Femur (tissue), 1 donor: ENCODE measurements around the gene BTBD9.
"Not testable (repeated sequence)": the region's sequence is repeated elsewhere in the genome, so short reads cannot be mapped to it uniquely, and the experiment has no call there.

Source experiments
- DNase-seq: peaks from one replicate; pipeline ENCODE4 v3.0.0-alpha.2; 2017

The BTBD9 gene

DNA sequence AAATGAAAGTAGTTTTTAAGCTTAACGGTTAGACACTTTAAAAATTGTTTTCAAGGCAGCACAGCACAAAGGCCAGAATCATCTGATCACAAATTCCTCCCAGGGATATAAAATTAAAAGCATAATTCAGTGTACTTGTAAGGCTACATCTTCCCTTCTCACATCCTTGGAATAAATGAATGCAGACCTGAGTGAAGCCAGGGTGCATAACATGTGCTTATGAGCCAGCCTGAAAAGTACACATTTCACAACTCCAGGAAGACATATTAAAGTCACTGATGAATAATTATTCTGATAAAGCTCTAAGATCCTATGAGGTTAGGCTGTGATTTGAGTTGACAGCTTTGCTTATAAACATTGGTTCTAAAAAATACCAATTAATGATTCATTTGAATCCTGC, 163.6 kb downstream of the BTBD9 start:
- DNase-seq, result no peak

GRCh38 chr6:38470548-38470947, 169.2 kb downstream of the BTBD9 start:
- no peak for DNase-seq

DNA sequence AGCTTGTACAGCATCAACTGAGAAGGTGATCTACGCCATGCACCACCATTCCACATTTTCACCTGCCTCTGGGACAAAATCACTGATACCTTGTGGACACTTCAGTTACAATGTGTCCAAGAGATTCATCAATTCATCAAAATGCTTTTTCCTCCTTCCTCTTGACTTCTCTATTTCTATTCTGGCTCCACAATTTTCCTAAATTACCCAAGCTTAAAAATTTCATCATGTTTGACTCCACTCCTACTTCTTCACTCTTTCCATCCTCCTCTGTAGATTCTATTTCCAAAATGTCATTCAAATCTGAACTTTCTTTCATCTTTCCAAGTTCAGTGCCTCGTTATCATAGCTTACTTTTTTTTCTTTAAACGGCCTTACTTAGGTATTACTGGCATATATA, 172.2 kb downstream of the BTBD9 start:
- no peak for DNase-seq

GRCh38 chr6:38460186-38460585, 179.5 kb downstream of the BTBD9 start:
- DNase-seq, result no peak

GRCh38 chr6:38459291-38459690, 180.4 kb downstream of the BTBD9 start:
- DNase-seq, result no peak

GRCh38 chr6:38453861-38454260, 185.9 kb downstream of the BTBD9 start:
- DNase-seq, result no peak

DNA sequence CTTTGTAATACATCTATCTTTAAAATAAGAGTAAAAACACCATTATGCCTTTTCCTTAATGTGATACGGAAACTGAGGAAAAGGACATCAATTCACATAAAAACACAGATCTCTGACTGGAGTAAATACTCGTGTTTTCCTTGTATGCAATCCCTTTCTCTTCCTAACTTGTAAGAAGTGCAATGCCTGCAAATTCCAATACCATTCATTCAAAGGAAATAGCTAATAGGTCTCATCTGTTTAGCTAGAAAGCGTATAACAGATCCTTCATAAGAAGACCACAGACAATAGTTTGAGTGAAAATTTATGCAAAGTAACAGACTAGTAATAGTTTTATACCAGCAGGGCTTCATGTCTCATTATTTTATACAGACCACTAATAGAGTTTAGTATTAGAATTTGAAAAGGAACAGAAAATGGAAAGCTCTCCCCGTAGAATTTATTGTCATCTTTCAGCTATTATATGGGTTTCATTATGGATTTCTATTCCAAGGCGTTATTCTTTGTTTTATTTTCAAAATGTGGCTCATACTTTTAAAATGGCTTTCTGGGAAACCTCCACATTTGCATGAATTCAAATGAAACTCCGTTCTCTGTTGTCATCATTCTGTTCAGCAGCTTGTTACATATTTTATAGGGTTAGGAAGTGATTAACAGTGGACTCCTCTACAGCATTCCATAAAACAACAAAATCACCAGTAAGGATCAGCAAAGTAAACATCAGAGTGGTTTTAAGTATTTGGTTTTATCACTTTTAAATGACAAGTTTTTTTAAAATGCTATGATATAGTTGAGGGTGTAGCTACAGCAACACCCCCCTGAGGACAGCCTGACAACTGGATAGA, 186.7 kb downstream of the BTBD9 start:
- no peak for DNase-seq

- DNase-seq, result no peak
Measured at GRCh38 chr6:38450717-38451116, 189.0 kb downstream of the BTBD9 start.

DNA sequence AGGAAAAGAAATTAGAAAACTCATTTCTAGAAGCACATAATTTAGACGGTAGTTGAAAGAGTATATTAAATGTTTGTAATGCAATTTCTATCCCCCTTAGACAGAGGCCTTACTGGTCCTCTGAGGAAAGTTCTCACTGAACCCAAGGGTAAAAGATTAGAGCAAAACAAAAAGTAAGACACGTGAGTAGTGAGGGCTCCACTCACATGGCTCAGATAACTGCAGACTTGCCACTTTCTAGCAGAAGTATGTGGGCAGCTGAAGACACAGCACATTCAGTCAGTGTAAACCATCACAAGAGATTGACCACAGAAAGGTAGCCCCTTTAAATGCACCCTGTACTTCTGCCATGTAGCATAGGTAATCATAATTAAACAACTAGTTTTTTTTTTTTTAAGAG, 193.8 kb downstream of the BTBD9 start:
- DNase-seq, result no peak

DNA sequence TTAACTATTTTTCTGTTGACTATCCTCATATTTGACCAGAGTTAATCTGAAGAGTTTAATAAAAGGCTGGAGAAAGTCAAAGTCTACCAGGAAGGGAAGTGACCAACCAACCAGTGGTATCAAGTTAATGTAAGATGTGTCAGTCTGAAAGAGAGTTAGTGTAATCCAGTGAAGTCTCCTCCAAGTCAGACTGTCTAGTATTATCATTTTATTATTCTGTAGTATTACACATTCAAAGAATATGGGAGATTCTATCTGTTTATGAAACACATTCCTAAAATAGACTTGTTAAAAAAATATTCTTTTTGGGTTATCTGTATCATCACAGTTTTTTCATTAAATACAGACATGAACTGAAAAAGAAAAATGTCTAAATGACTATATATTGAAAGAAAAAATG, 194.4 kb downstream of the BTBD9 start:
- DNase-seq, result no peak

GRCh38 chr6:38443352-38444144, 196.2 kb downstream of the BTBD9 start:
- no peak for DNase-seq

DNA sequence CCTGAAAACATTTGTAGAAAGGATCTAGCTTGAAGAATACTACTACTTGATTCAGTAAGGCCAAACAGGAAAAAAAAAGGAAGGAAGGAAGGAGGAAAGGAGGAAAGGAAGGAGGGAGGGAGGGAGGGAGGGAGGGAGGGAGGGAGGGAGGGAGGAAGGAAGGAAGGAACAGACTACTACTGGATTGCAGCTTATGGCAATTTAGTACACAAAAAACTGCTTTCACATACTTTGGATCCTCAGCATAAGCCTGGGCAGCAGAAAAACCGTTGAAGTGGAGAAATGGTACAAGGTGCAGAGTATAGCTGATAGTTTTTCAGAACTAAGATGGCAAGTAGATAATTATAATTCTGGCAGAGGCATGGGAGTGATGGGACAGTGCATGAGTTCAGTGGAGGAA, 201.6 kb downstream of the BTBD9 start:
- DNase-seq, result no peak

DNA sequence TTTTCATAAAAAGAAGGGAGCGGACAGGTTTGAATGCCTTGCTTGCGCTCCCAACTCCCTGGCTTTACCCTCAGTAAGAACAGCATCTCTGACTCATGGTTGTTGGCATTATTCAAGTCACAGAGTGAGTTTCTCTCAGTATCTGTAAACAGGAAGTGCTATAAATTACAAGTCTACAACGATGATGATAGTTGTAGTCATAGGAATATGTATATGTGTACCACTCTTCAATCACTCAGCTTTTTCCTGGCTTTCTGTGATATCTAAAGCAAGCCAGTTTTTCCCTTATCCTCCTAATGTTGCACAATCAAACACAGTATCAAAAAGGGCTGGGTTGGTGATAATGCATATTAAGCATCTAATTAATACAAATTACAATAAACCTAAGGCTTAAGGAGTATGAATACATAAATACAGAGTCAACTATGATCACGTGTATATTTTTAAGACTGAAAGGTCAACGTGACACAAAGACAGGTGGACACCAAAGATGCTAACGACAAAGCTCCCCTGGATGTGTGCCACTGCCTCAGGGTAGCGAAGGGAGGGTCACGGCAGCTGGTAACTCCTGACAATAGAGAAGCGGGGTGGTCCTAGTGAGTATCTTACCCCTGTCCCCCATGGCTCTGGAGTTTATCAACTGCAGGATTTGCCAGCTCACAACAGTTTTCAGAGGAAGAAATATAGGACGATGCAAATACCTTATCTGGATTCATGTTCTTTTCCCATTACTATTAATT, 202.8 kb downstream of the BTBD9 start:
- no peak for DNase-seq

DNA sequence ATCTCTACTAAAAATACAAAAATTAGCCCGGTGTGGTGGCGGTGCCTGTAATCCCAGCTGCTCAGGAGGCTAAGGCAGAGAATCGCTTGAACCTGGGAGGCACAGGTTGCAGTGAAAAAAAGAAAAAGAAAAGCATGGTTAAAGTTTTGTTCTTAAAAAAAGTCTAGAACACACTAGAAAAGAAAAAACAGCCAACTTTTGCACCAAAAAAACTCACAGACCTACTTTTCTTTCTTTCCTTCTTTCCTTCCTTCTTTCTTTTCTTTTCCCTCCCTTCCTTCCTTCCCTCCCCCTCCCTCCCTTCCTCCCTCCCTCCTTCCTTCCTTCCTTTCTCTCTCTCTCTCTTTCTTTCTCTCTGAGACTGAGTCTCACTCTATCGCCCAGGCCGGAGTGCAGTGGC, 204.4 kb downstream of the BTBD9 start:
- no peak for DNase-seq

- DNase-seq, result no peak
Measured at GRCh38 chr6:38434051-38434450, 205.7 kb downstream of the BTBD9 start.

GRCh38 chr6:38432479-38432878, 207.2 kb downstream of the BTBD9 start:
- DNase-seq, result no peak

- no peak for DNase-seq
Measured at GRCh38 chr6:38432079-38432478, 207.7 kb downstream of the BTBD9 start.

GRCh38 chr6:38429546-38429945, 210.2 kb downstream of the BTBD9 start:
- no peak for DNase-seq

GRCh38 chr6:38427492-38428210, 212.1 kb downstream of the BTBD9 start:
- DNase-seq, result no peak

DNA sequence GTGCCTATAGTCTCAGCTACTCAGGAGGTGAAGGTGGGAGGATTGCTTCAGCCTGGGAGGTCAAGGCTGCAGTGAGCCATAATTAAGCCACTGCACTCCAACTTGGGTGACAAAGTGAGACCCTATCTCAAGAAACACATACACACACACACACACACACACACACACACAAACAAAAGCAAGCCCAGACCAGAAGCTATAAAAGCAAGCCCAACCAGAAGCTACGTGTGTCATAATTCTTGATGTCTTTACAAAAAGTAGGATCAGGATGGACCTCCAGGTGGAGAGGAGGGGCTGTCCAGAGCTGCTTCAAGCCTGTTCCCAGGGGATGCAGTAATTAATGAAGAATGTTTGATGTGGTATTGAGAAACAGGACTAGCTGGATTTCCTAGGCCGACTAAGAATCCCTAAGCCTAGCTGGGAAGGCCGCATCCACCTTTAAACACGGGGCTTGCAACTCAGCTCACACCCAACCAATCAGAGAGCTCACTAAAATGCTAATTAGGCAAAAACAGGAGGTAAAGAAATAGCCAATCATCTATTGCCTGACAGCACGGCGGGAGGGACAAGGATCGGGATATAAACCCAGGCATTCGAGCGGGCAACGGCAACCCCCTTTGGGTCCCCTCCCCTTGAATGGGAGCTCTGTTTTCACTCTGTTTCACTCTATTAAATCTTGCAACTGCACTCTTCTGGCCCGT, 213.8 kb downstream of the BTBD9 start:
- DNase-seq, result not testable (repeated sequence)

DNA sequence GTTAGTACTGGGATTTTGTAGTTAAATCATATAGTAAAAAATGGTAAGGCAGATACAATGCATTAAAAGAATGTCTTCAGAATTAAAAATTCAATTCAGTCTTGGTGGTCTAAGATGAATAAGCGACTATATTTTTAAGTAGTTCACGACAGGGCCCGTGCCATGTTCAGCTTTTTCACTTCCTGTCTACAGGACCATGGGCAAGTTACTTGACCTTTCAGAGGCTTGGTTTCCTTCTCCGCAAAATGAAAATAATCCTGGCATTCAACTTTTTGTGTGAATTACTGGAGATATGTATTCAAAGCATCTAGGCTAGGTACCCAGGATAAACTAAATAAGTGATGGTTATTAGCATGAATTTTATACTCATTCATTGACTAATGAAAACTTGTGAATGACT, 216.0 kb downstream of the BTBD9 start:
- DNase-seq, result no peak

GRCh38 chr6:38420207-38420606, 219.5 kb downstream of the BTBD9 start:
- DNase-seq, result no peak
